Head of caudate nucleus (tissue), 42 donors: Measurements from ENCODE around the gene SPINK1.
A peak's percentile ranks its signal among the peaks of the same experiment; 100 is the strongest.
"Not testable (repeated sequence)": the region's sequence is repeated elsewhere in the genome, so short reads cannot be mapped to it uniquely, and the experiment has no call there.

Source experiments
- DNase-seq, 42 donors: peaks; one replicate each; pipeline versions ENCODE4 v3.0.0 to v3.0.0-alpha.2; 2020 to 2021; ENCODE audit warnings: mixed read lengths in 7 of 42
- intact Hi-C: fragments of 100-400 bp; cut with DNase I; formaldehyde crosslinking; loops from one replicate; pipeline ENCODE4 v1.15.0; 2022

Gene SPINK1

GRCh38 chr5:147819261-147819770 is 12.2 kb downstream of the SPINK1 start:
- intact Hi-C loops = no loop called here
- DNase-seq = no peak

DNA sequence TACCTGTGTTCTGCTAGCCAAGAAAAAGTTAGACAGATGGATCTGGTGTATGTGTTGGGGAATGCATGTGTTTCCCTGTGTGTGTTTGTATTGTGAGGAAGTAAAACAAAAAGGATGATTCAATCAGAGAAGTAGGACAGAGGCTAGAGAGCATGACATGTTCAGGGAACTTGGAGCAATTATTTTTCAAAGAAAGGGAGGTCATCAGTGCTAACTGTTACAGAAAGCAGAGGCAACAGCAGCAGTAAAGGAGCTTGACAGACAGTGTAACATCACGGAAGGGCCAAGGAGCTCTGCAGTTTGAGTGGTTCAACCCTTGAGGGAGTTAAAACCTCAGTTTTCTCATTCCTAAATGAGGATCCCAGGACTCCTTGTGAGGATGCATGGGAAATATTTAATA is 13.2 kb downstream of the SPINK1 start:
- intact Hi-C loops = no loop called here
- DNase-seq = no peak

- intact Hi-C loops = no loop called here
- no peak for DNase-seq
Observed at GRCh38 chr5:147813696-147814095, 17.8 kb downstream of the SPINK1 start.

DNA sequence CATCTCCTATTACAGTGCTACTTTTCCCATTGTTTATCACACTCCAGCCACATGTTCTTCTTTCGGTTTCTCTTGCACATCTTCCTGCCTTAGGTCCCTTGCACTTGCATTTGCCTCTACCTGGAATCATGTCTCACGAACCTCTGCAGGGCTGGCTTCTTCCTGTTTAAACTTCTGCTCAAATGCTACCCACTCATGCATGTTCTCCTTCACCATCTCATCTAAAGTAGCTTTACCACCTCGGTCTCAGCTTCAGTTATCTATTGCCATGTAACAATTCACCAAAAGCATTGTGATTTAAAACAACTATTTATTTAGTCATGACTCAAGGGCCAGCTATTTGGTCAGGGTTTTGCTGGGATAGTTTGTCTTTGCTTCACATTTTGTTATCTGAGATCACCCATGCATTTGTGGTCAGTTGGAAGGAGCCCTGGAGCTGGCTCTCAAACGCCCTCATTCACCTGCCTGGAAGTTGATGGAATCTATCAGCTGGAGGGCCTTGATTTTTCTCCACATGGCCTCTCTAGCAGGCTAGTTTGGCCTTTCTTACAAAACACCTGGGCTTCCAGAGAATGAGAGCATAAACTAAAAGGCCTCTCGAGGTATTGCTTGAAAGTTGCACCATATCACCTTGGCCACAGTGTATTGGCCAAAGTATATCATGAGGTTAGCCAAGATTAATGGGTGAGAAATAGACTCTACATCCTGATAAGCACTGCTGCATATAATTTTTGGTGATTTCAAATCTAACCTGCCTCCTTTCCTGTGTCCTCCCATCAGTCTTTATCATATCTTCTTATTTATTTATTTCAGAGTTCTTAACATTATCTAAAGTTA is 21.4 kb downstream of the SPINK1 start:
- intact Hi-C loops = no loop called here
- DNase-seq = no peak

DNA sequence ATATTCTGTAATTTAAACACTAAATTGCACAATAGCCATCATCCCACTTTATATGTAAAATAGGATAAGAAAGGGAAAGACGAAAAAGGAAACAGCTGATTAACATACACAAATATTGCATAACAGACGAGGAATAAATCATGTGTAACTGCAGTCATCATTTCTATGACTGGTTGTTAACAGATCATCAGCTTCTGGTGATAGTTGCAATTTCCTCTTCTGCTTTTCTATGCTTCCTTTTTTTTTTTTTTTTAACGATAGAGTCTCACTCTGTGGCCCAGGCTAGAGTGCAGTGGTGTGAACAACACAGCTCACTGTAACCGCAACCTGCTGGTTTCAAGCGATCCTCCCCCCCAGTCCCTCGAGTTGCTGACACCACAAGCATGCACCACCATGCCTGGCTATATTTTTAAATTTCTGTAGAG is 26.4 kb downstream of the SPINK1 start:
- intact Hi-C loops = no loop called here
- DNase-seq = peak in 3 of 42 donors; percentile 8 to 37 (median 31)

GRCh38 chr5:147804334-147804733 is 27.1 kb downstream of the SPINK1 start:
- DNase-seq = no peak
- intact Hi-C loops = no loop called here

DNA sequence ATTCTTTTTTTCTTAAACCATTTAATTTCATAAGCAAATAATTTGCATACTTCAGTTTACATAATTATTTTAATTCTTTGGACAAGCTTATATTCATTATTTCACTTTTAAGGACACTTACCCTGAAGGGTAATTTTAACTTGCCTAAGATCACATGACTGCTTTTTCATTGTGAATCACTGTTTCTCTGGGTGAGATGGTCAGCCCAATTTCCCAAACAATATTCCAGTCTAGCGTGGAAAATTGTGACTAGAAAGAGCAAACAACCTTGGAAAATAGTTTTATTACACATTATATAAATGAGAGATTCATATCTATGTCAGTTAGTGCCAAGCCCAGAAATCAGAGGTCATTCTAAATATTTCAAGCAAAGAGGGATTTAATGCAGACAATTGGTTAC is 27.5 kb downstream of the SPINK1 start:
- intact Hi-C loops = no loop called here
- no peak for DNase-seq

- intact Hi-C loops, DNase-seq: not testable (repeated sequence)
Observed at GRCh38 chr5:147803161-147803560, 28.3 kb downstream of the SPINK1 start.

DNA sequence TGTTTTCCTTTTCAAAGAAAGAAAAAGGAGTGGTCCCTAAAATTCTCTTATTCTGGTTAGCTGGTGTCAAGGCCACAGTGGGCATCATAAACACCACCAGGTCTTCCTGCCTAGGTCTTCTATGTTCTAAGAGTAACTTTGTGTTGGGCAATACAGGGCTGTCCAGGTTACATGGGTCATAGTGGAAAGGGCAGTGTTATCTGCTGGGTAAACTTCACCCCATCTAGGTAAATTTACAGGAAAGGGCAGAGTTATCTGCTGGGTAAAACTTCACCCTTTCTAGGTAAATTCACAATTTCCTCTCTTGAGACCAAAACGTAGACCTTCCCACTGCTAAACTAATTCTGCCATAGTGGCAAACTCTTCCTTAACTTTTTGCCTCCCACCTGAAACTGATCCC is 30.0 kb downstream of the SPINK1 start:
- intact Hi-C loops = no loop called here
- DNase-seq = no peak

DNA sequence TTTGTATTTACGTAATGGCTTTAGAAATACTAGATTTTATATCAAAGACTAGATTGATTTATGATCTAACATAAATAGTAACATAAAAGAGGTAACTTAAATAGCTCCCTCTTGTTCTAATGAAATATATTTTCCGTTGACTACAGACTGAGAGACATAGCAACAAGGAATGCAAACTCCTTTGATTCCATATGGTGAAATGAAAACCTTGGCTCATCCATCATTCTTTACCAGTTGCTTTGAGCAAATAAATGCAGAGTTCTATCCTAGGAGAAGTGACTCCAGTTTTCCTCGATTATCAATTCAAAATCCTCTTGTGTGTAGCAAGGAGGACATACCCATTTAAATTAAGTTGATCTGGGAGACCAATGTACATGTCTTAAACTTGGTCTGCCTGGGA is 31.0 kb downstream of the SPINK1 start:
- intact Hi-C loops = no loop called here

GRCh38 chr5:147796556-147797308 is 34.7 kb downstream of the SPINK1 start:
- DNase-seq = no peak
- intact Hi-C loops = no loop called here

More for the DNA sequence above, 31.0 kb downstream of the SPINK1 start:
- DNase-seq = no peak

DNA sequence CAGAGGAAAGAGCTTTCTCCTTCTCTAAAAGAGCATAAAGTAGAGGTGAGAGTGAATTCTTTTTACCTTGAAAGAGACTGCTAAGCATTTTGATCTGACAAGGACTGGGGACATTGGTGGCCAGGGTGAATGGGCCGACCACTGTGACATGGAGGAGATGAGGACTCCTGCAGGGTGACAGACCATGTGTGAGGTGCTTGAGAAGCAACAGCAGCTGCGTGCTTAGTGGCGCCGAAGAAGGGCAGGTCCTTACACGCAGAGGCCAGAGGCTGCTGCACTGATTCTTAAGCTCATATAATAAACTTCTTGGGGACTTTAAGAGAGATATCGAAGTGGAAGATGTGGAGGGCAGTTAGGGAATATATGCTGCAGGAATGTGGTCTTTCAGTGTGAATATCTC is 40.3 kb downstream of the SPINK1 start:
- no peak for DNase-seq
- intact Hi-C loops = no loop called here

- intact Hi-C loops = no loop called here
- no peak for DNase-seq
Observed at GRCh38 chr5:147789820-147790219, 41.7 kb downstream of the SPINK1 start.

DNA sequence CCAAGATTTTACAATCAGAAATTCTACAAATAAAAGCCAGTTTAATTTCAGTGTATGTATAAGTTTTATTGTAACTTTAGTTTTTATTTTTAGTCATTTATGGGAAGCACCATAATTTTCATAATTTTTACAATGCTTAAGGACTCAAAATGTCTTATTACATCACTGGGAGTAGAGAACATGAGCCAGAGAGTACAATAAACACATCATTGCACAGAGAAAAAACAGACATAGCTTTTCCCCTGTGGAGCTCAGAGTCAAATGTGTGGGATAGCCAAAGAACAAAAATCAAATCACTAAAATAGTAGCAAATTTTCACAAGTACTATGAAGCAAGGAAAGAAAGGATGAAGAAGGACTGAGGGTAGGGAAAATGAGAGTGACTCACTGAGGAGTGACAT is 43.4 kb downstream of the SPINK1 start:
- DNase-seq = no peak
- intact Hi-C loops = no loop called here

DNA sequence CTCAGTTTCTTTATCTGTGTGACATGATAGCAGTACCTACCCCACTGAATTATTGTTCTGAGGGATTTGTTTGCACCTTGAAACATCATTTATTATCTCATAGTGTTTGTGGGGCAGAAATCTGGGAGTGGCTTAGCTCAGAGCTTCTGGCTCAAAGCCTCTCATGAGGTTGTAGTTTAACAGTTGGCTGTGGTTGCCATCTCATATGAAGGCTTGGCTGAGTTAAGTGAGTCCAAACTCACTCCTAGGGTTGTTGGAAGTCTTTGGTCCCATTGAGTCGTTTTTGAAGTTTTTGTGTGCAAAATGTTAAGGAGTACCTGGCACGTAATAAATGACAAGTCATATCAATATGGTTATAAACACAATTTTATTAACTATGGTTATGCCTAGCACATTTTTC is 45.3 kb downstream of the SPINK1 start:
- DNase-seq = no peak
- intact Hi-C loops = no loop called here

DNA sequence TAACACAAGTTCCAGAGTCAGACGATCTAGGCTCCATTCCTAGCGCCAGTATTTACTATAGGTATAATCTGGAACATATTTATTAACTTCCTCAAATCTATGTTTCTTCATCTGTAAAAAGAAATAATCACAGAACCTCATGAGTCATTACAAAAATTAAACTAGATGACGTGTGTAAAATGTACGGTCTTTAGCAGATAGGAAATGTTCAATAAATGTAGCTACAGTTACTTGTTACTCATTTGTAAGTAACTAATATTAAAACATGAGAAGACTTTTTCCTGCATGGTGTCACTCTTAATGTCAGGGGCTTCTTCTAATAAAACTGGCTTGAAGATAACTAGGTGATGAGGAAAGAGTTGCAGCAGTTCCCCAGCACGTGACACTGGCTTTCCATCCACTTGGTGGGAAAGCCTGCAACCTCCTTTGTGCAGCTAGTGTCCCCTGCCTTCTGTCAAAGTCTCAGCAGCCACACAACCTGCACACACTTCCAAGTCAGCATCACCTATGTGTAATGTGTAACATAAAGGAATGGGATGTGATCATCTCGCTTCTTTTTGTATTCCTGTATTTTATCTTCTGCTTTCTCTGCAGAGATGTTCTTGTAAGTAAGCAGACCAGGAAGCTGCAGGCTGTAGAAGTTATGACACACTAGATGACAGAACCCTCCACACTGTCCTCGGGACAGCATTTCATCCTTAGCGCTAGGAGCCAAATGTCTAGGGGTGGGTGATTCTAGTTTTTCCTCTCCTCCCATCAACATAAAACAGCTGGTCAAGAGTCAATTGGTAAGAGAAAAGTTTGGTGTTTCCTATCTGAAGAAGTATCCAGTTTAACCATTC is 47.1 kb downstream of the SPINK1 start:
- intact Hi-C loops = loop anchor here (5.0 kb wide), 1 partner anchor 47 kb away; no protein-coding TSS in a partner anchor

GRCh38 chr5:147782110-147783028 is 49.1 kb downstream of the SPINK1 start, which contains the start of gene JAKMIP2:
JAKMIP2 (minus strand) TSS chr5:147782728; CDS start chr5:147671806, 110,922 bp downstream.
- intact Hi-C loops = loop anchor here (5.0 kb wide), 1 partner anchor 45 kb away; no protein-coding TSS in a partner anchor
- peak; percentile 92 to 100 (median 98) for DNase-seq

More for the DNA sequence above, 47.1 kb downstream of the SPINK1 start:
- peak in 5 of 42 donors; percentile 8 to 31 (median 12) for DNase-seq
